Tibial artery (tissue), 4 donors: Measurements from ENCODE around the gene PHRF1.
A peak's percentile ranks its signal among the peaks of the same experiment; 100 is the strongest.

ENCODE experiments used
- DNase-seq, 2 donors: peaks; one replicate each; pipeline ENCODE4 v3.0.0-alpha.2; 2019
- H3K27ac ChIP-seq, 2 donors: fragments of 200-600 bp; sonication (generic) in 1 of 2; 1 replicate in 1 of 2; 2 replicates in 1 of 2; pipeline ENCODE4 v1.5.1; 2018 to 2019; ENCODE audit warnings: mild to moderate bottlenecking in 1 of 2
- H3K27me3 ChIP-seq, 2 donors: fragments of 200-600 bp; sonication (generic) in 1 of 2; one replicate each; pipeline versions ENCODE4 v1.5.1 to v1.6.0; 2016 to 2019
- H3K36me3 ChIP-seq, 3 donors: fragments of 200-600 bp; sonication (generic) in 2 of 3; one replicate each; pipeline ENCODE4 v1.5.1; 2016 to 2019; ENCODE audit warnings: mild to moderate bottlenecking in 2 of 3
- H3K4me1 ChIP-seq, 4 donors: fragments of 200-600 bp; sonication (generic) in 2 of 4; 1 replicate in 3 of 4; 2 replicates in 1 of 4; pipeline ENCODE4 v1.5.1; 2016 to 2019
- H3K4me3 ChIP-seq, 2 donors: fragments of 200-600 bp; sonication (generic) in 1 of 2; 1 replicate in 1 of 2; 2 replicates in 1 of 2; pipeline ENCODE4 v1.5.1; 2018 to 2019; ENCODE audit warnings: mild to moderate bottlenecking in 2 of 2
- H3K9me3 ChIP-seq, 3 donors: fragments of 200-600 bp; sonication (generic) in 1 of 3; one replicate each; pipeline ENCODE4 v1.5.1; 2016 to 2019
- CTCF ChIP-seq, 2 experiments: fragments of 200-600 bp in 1 of 2; fragments of 450-650 bp in 1 of 2; IDR thresholded peaks; one replicate each; pipeline ENCODE4 v1.5.1; 2017 to 2019; ENCODE audit warnings: antibody characterized with exemption in 2 of 2, mild to moderate bottlenecking in 1 of 2, moderate library complexity in 1 of 2
- intact Hi-C: fragments of 100-400 bp; cut with DNase I; formaldehyde crosslinking; loops from one replicate; pipeline ENCODE4 v1.15.0; 2023; ENCODE audit warnings: low total_unique reads

Gene PHRF1

DNA sequence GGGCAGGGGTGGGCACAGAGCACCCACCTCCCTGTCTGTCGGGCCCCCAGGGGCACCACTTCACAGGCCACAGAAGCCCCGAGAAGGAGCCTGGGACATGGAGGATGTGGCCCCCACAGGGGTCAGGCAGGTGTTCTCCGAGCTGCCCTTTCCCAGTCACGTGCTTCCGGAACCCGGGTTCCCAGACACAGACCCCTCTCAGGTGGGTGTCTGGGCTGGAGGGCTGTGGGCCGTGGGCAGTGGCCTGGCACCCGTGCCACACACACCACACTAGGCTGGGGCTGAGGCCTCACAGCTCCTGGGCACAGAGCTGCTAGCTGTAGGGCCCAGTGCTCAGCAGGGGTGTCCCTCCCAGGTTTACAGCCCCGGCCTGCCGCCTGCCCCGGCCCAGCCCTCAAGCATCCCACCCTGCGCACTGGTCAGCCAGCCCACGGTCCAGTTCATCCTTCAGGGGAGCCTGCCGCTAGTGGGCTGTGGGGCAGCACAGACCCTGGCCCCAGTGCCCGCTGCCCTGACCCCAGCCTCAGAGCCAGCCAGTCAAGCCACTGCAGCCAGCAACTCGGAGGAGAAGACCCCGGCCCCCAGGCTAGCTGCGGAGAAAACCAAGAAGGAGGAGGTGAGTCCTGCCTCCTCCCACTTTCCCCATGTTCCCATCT lies 34.0 kb downstream of the PHRF1 start:
- TF ChIP-seq CTCF (IDR thresholded peaks at IDR 0.05): no peak
- no peak for DNase-seq
- intact Hi-C loops: loop anchor here (2.0 to 5.0 kb wide), 2 partner anchors 33 to 77 kb away; partner anchors contain the start of gene PHRF1
- H3K4me3 ChIP-seq: no peak overlapping the region
- peaks cover 76 to 86% (median 85%) of the 10 kb centered on the region in 3 donors for H3K36me3 ChIP-seq
- H3K27me3 ChIP-seq: no peaks in the 10 kb centered on the region
- no peaks in the 10 kb centered on the region for H3K9me3 ChIP-seq
- peaks cover 0 to 27% (median 15%) of the 10 kb centered on the region in 4 donors for H3K4me1 ChIP-seq
- no peak overlapping the region for H3K27ac ChIP-seq

GRCh38 chr11:611001-611996 lies 35.0 kb downstream of the PHRF1 start:
- peak in 1 of 2 donors; percentile 62 for DNase-seq
- intact Hi-C loops: loop anchor here (2.0 to 5.0 kb wide), 2 partner anchors 34 to 78 kb away; partner anchors contain the start of gene PHRF1
- H3K4me3 ChIP-seq: no peak overlapping the region
- H3K27me3 ChIP-seq: no peaks in the 10 kb centered on the region
- peaks cover 0 to 28% (median 18%) of the 10 kb centered on the region in 4 donors for H3K4me1 ChIP-seq
- peaks cover 67 to 76% (median 75%) of the 10 kb centered on the region in 3 donors for H3K36me3 ChIP-seq
- no peaks in the 10 kb centered on the region for H3K9me3 ChIP-seq
- TF ChIP-seq CTCF (IDR thresholded peaks at IDR 0.05): no peak
- H3K27ac ChIP-seq: no peak overlapping the region

DNA sequence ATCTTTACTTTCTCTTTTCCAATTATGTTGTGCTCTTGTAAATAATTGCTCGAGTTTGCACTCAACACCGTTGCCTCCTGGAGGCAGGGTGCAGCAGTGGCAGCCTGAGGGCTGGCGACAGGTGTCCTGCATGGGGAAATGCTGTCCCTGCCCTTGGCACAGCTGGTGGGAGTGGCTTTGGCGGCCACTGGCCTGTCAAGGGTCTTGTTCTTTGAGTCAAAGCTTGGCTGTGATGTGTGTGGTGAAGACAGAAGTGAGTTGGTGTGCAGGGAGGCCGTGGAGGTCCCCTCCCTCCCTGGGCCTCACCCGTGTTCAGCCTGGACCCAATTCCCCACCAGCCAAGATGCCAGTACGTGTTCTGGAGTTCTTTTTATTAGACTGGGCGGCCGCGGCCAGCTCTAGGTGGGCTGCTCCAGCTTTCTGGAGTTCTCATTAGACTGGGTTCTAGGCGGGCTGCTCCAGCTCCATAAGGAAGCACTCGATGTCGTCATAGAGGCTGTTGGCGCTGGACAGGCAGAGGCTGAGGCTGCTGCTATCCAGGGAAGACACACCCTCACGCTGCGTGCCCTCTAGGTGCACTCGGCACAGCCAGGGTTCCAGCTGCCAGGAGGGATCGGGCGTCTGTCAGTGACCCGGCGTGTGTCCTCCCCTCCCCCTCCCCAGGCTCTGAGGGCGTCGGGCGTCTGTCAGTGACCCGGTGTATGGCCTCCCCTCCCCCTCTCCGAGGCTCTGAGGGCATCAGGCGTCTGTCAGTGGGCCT lies 36.1 kb downstream of the PHRF1 start:
- no peaks in the 10 kb centered on the region for H3K27me3 ChIP-seq
- no peak overlapping the region for H3K27ac ChIP-seq
- no peak for DNase-seq
- H3K9me3 ChIP-seq: no peaks in the 10 kb centered on the region
- peaks cover 56 to 66% (median 64%) of the 10 kb centered on the region in 3 donors for H3K36me3 ChIP-seq
- H3K4me3 ChIP-seq: no peak overlapping the region
- intact Hi-C loops: loop anchor here (5.0 kb wide), 1 partner anchor 35 kb away; the partner anchor contains the start of gene PHRF1
- no peak for TF ChIP-seq CTCF (IDR thresholded peaks at IDR 0.05)
- H3K4me1 ChIP-seq: peaks cover 0 to 28% (median 19%) of the 10 kb centered on the region in 4 donors

DNA sequence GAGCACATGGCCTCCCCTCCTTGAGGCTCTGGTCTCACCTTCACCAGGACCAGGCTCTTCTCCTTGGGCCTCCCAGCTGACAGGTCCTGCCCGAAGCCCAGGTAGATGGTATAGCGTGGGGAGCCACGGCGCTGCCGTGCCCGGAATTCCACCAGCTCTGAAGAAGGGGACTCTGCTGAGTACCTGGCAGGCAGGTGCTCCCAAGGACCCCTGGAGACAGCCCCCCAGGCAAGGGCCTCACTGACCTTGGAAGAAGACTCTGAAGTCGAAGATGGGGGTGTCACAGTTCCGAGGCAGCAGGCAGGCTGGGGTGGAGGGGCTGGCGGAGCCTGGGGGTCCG lies 36.7 kb downstream of the PHRF1 start:
- TF ChIP-seq CTCF (IDR thresholded peaks at IDR 0.05): no peak
- H3K27me3 ChIP-seq: no peaks in the 10 kb centered on the region
- no peak for DNase-seq
- H3K36me3 ChIP-seq: peaks cover 52 to 66% (median 58%) of the 10 kb centered on the region in 3 donors
- intact Hi-C loops: loop anchor here (5.0 kb wide), 1 partner anchor 36 kb away; the partner anchor contains the start of gene PHRF1
- peaks cover 0 to 28% (median 19%) of the 10 kb centered on the region in 4 donors for H3K4me1 ChIP-seq
- no peak overlapping the region for H3K4me3 ChIP-seq
- H3K27ac ChIP-seq: no peak overlapping the region
- no peaks in the 10 kb centered on the region for H3K9me3 ChIP-seq
